ENCODE measurements around the gene DDX47. TPM values are rescaled to one million over a fixed set of nuclear protein-coding genes. Genes with fewer than 3 reads are reported as not detected.
A peak's percentile ranks its signal among the peaks of the same experiment; 100 is the strongest.

The DDX47 gene
- total and polyA plus RNA-seq, 10 of the 15 experiments (the other 5 are each of a cell fraction or from before 2014, with no cell fraction given), result 84.8 to 266 (median 120) TPM

DNA sequence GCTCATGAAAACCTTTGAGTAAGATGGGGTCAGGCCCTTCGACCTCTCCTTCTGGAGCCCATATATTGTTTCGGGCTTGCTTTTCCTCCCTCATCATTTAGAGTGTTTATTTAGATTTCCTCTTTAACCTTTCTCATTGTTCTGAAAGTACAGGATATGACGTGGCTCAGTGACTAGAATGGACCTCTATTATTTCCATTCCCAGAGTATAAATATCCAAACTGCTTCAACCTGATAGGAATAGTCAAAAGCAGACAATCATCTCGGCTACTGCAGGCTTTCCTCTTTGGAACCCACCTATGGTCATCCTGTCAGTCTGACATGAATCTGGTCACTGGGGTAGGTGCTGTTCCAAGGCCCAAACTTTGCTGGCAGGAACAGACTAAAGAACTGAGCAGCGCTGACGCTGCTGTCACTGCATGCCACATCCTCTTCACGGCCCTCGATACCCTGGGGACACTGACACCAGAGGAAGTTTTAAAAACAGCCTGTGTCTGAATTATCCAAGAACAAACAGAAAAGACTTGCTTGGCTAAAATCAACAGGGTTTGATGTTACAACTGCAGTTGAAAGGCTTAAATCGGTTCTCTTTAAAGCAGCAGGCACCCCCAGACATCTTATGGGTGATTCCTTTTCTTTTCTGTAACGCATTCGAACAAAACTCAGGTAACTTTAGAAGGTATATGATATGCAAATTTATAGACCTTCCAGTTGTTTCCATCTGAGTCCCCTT lies 5.0 kb upstream of the DDX47 start (continued):
- TF ChIP-seq, protein P1, sequence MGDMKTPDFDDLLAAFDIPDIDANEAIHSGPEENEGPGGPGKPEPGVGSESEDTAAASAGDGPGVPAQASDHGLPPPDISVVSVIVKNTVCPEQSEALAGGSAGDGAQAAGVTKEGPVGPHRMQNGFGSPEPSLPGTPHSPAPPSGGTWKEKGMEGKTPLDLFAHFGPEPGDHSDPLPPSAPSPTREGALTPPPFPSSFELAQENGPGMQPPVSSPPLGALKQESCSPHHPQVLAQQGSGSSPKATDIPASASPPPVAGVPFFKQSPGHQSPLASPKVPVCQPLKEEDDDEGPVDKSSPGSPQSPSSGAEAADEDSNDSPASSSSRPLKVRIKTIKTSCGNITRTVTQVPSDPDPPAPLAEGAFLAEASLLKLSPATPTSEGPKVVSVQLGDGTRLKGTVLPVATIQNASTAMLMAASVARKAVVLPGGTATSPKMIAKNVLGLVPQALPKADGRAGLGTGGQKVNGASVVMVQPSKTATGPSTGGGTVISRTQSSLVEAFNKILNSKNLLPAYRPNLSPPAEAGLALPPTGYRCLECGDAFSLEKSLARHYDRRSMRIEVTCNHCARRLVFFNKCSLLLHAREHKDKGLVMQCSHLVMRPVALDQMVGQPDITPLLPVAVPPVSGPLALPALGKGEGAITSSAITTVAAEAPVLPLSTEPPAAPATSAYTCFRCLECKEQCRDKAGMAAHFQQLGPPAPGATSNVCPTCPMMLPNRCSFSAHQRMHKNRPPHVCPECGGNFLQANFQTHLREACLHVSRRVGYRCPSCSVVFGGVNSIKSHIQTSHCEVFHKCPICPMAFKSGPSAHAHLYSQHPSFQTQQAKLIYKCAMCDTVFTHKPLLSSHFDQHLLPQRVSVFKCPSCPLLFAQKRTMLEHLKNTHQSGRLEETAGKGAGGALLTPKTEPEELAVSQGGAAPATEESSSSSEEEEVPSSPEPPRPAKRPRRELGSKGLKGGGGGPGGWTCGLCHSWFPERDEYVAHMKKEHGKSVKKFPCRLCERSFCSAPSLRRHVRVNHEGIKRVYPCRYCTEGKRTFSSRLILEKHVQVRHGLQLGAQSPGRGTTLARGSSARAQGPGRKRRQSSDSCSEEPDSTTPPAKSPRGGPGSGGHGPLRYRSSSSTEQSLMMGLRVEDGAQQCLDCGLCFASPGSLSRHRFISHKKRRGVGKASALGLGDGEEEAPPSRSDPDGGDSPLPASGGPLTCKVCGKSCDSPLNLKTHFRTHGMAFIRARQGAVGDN (IDR thresholded peaks at IDR 0.05), result peak; percentile 99
- TF ChIP-seq, protein P2, sequence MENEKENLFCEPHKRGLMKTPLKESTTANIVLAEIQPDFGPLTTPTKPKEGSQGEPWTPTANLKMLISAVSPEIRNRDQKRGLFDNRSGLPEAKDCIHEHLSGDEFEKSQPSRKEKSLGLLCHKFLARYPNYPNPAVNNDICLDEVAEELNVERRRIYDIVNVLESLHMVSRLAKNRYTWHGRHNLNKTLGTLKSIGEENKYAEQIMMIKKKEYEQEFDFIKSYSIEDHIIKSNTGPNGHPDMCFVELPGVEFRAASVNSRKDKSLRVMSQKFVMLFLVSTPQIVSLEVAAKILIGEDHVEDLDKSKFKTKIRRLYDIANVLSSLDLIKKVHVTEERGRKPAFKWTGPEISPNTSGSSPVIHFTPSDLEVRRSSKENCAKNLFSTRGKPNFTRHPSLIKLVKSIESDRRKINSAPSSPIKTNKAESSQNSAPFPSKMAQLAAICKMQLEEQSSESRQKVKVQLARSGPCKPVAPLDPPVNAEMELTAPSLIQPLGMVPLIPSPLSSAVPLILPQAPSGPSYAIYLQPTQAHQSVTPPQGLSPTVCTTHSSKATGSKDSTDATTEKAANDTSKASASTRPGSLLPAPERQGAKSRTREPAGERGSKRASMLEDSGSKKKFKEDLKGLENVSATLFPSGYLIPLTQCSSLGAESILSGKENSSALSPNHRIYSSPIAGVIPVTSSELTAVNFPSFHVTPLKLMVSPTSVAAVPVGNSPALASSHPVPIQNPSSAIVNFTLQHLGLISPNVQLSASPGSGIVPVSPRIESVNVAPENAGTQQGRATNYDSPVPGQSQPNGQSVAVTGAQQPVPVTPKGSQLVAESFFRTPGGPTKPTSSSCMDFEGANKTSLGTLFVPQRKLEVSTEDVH (IDR thresholded peaks at IDR 0.05; ENCODE audit: low read depth, partially characterized antibody), result no peak
- TF ChIP-seq HDAC2 (IDR thresholded peaks at IDR 0.05), result no peak
- peak; percentile 56 for TF ChIP-seq NR2F1 (conservative IDR thresholded peaks at IDR 0.05)
- TF ChIP-seq RB1 (IDR thresholded peaks at IDR 0.05; ENCODE audit: borderline replicate concordance), result peak; percentile 23; the same call in 1 of the 2 replicates
- peak in 1 of 2 experiments; percentile 6; a peak in 1 of 4 replicates for TF ChIP-seq BHLHE40 (IDR thresholded peaks at IDR 0.05; ENCODE audit: borderline replicate concordance in 1 of 2, low read depth in 2 of 2, low read length in 1 of 2)
- TF ChIP-seq CREM (IDR thresholded peaks at IDR 0.05; ENCODE audit: low read depth), result peak; percentile 76
- no peak for TF ChIP-seq NFXL1 (IDR thresholded peaks at IDR 0.05; ENCODE audit: borderline replicate concordance)
- peak; percentile 93 for TF ChIP-seq MEF2B (IDR thresholded peaks at IDR 0.05; ENCODE audit: partially characterized antibody, poor library complexity, severe bottlenecking)

Data from GM12878 (cell line).